Measurements from ENCODE around the gene DYNLT4.
"Not testable (repeated sequence)": the region's sequence is repeated elsewhere in the genome, so short reads cannot be mapped to it uniquely, and the experiment has no call there.

The DYNLT4 gene

GRCh38 chr1:44806704-44807363 is at the start of gene DYNLT4:
DYNLT4 (minus strand) TSS chr1:44807351; CDS start chr1:44806668, 683 bp downstream.
- no peak for DNase-seq (ENCODE audit: low spot score)

- DNase-seq (ENCODE audit: low spot score): no peak
These were observed 48.6 kb upstream of the DYNLT4 start for GRCh38 chr1:44855742-44856141.

- DNase-seq (ENCODE audit: low spot score): no peak
These were observed 47.8 kb upstream of the DYNLT4 start for GRCh38 chr1:44854970-44855369.

GRCh38 chr1:44853201-44853600 is 46.0 kb upstream of the DYNLT4 start:
- no peak for DNase-seq (ENCODE audit: low spot score)

GRCh38 chr1:44851308-44851707 is 44.2 kb upstream of the DYNLT4 start:
- no peak for DNase-seq (ENCODE audit: low spot score)

GRCh38 chr1:44849575-44850132 is 42.5 kb upstream of the DYNLT4 start:
- no peak for DNase-seq (ENCODE audit: low spot score)

- no peak for DNase-seq (ENCODE audit: low spot score)
These were observed 41.5 kb upstream of the DYNLT4 start for GRCh38 chr1:44848456-44849181.

GRCh38 chr1:44847845-44848244 is 40.7 kb upstream of the DYNLT4 start:
- DNase-seq (ENCODE audit: low spot score): no peak

- DNase-seq (ENCODE audit: low spot score): no peak
These were observed 39.8 kb upstream of the DYNLT4 start for GRCh38 chr1:44846985-44847384.

GRCh38 chr1:44842862-44843655 is 35.9 kb upstream of the DYNLT4 start, which contains the start of gene PTCH2:
PTCH2 (minus strand) TSS chr1:44843253; CDS start chr1:44842932, 321 bp downstream.
- peak; percentile 98 for DNase-seq (ENCODE audit: low spot score)

- no peak for DNase-seq (ENCODE audit: low spot score)
These were observed 35.3 kb upstream of the DYNLT4 start for GRCh38 chr1:44842486-44842861.

GRCh38 chr1:44839576-44839975 is 32.4 kb upstream of the DYNLT4 start:
- DNase-seq (ENCODE audit: low spot score): no peak

- DNase-seq (ENCODE audit: low spot score): not testable (repeated sequence)
These were observed 31.1 kb upstream of the DYNLT4 start for GRCh38 chr1:44838294-44838693.

GRCh38 chr1:44835738-44836675 is 28.9 kb upstream of the DYNLT4 start:
- peak; percentile 81 for DNase-seq (ENCODE audit: low spot score)

- no peak for DNase-seq (ENCODE audit: low spot score)
These were observed 27.2 kb upstream of the DYNLT4 start for GRCh38 chr1:44834328-44834727.

- no peak for DNase-seq (ENCODE audit: low spot score)
These were observed 25.0 kb upstream of the DYNLT4 start for GRCh38 chr1:44832056-44832705.

- DNase-seq (ENCODE audit: low spot score): no peak
These were observed 24.4 kb upstream of the DYNLT4 start for GRCh38 chr1:44831516-44831915.

GRCh38 chr1:44830900-44831304 is 23.8 kb upstream of the DYNLT4 start:
- DNase-seq (ENCODE audit: low spot score): no peak

GRCh38 chr1:44829506-44830384 is 22.6 kb upstream of the DYNLT4 start:
- DNase-seq (ENCODE audit: low spot score): no peak

Measured in iPS-NIHi11 (cell line).